IPS DF 4.7 (cell line): ENCODE results near the gene MED15.

Experiments
- DNase-seq: peaks from one replicate; pipeline ENCODE4 v3.0.0-alpha.2; 2013; ENCODE audit warnings: low spot score; ENCODE audit errors: extremely low read depth

The MED15 gene

DNA sequence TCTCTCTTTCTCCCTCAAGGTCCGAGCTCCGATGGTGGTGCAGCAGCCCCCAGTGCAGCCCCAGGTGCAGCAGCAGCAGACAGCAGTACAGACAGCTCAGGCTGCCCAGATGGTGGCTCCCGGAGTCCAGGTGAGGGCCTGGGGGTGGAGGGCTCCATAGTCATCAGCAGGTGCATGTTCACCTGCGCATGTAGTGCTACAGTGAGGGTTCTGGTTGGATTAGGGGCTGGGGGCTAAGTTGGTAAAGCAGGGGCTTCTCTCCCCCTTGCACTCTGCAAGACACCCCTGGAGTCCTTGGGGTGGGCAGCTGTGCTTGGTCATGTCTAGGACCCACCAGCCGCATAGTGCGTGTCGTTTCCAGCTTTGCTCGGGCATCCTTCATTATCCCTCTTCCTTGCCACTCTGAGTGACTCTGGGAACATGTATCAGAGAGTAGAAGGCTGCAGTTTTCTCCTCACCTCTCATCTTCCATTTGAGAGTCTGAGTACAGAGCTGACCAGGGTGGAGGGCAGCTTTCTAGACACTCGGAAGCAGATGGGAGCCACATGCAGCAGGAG lies 61.2 kb downstream of the MED15 start:
- no peak for DNase-seq

DNA sequence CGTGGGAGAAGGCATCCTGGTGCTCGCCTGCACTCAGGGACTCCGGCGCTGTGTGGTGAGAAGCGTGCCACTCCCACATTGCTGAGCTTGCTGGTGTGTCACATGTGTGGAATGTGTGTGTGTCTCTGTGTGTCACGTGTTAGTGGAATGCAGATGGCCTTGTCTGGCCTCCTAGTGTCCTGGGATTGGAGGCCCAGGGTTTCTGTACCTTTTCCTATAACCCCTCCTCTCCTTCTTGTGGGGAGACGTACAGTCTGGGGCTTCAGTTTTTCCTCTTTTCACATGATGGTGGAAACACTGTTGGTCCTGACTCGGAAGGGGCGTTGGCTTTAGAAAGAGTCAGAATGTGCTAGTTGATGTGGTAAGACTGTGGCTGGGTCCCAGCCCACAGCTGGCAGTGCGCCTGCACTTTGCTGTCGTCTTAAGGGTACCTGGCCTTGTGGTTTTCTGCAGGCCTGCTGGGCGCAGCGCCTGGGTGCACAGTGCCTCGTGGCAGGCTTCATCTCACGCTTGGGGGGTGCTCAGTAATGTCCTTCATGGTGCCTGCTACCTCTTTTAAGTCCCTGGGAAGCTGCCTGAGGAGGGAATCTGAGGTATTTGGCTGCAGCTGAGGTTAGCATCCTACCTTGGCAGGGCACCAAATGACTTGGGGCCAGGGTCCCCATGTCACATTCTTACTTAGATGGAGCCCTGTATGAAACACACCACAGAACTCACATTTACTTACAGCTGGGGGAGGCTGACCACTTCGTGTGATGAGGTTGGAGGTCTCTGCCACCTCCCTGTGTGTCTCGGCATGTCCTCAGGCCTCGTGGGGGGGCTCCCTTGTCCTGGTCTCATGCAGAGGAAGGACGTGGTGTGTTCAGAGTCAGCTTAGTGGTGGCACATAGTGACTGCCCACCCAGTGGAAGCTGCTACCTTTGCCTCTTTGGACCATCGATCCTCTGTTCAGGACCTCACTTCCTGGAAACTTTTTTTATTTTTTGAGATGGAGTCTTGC lies 61.9 kb downstream of the MED15 start:
- no peak for DNase-seq

DNA sequence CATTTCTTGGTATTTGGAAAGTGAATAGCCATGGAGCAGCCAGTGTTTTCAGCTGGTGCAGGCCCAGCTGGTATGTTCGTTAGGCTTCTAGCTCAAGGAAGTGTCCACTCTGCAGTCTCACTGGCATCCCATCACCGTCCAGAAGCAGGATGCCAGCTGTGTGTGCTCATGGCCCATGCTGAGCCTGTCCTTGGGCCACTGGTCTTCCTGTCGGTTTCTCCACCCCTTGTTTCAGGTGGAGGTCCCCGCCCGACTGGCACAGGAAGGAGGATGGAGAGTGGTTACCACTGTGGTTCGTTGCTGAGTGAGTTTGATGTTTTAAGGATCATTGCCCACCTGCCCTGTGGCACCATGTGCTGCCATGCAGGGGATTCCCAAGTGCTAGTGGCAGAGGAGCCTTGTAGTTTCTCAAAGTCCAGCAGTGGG lies 63.7 kb downstream of the MED15 start:
- no peak for DNase-seq

DNA sequence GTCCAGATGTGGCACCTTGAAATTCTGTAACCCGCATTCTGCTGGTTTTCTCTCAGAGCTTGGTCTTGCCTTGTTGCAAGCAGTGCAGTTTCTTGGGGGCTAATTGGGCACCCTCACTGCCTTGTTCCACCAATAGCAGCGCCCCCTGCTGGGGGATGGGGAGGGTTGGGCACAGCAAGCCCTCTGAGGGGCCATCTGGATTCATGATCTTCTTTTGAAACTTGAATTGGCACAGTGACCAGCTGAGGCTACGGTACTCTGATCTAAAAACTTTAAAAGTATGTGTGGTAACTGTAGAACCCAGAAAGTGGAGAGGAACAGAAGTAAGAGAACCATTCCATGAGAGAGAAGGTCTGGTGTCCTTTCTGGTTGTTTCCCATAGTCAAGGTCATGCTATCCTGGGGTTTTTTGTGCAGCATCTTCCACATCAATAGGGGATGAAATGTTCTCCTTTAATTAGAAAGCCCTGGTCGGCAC lies 64.2 kb downstream of the MED15 start:
- DNase-seq, result no peak

DNA sequence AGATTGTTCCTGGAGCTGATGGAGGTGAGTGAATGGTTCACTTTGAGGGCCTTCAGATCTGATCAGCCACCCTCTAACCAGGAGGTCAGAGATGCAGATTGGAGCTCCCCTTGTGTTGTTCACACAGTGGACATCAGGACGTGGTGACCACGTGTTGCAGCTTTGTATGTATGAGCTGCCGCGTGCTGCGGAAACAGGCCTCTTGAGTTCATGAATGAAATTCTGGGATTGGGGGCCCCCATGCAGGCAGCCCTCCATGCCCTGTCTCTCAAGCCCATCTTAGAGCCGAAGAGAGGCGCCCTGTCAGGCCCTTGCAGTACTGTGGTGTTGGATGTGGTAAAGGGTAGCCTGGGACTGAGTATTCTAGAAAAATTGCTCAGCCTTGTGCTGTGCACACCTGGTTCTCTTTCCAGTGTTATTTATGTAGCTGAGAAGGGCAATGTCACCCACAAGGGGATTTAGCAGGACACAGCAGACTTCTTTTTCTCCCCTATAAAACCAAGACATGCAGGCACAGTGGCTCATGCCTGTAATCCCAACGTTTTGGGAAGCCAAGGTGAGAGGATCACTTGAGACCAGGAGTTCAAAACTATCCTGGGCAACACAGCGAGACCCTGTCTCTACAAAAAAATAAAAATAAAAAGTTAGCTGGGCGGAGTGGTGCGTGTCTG lies 64.9 kb downstream of the MED15 start:
- no peak for DNase-seq

DNA sequence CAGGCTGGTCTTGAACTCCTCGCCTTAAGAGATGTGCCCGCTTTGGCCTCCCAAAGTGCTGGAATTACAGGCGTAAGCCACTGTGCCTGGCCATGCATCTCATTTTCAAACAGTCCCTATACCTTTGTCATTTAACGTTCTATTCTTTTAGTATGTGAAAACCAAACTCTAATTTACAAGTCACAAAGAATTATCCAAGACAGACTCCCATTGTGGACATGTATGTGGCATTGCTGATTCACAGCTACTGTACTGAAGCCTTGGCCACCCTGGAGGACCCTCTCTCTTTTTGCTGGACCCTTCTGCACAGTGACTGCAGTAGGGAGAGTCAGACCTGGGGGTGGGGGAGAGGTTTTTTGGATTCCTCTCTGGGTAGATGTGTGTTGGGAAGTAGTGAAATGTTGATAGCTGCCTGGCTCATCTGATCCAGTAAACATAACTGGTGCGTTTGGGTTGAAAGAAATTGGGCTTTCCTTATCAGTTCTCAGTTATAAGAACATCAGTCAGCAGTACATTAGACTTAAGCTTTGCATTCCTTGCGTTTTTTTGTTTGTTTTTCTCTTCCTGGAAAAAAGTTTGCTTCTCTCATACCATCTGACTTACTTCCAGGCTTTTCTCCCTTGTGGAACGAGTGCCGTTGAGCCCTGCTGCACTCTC lies 65.9 kb downstream of the MED15 start:
- DNase-seq, result no peak

DNA sequence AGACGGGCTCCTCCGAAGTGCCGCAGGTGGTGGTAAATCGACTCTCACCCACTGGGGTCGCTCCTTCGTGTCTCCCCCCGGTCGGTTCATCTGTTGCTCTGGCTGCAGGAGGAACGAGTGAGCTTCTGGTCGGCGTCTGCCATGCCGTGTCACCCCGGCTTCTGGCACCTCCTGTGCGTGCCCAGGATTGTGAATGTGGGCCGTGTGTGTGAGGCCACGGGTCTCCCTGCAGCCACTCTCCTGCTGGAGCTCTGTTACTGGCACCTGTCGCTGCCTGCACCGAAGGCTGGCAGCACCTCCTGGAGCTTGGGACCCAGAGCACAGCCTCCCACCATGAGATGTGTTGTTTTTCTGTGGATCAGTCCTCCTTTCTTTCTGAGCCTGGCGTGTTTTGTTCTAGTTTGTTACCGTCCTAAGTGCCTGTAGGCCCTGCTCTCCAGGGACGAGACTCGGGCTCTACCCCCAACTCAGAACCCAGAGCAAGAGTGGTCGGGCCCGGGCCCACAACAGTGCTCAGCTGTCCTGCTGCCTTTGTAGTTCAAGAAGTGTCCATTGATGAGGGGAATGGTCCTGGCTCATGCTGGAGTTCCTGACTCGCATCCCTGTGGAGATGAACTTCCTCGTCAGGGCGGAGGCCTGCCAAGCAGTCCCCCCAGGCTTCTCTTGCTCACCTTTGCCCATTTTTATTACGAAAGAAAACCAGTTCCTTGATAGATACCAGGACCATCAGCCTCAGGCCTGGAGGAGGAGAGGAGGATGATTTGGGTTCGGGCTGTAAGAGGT lies 66.6 kb downstream of the MED15 start:
- DNase-seq, result no peak

DNA sequence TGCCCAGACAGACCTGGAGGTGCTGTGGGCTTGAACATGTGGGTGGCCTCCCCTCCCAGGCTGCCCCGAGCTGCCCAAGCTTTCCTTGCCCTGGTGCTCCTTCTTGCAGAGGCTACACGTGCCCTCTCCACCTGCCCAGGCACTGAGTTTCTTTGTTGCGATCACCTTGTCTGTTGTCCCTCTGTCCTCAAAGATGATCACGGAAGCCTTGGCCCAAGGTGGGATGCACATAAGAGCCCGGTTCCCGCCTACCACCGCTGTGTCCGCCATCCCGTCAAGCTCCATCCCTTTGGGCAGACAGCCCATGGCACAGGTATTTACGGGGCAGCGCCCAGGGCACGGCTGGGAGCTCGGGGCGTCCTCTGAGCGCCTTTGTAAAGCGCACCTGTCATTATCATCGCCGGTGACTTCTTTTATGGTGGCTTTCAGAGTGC lies 67.5 kb downstream of the MED15 start:
- DNase-seq, result no peak

DNA sequence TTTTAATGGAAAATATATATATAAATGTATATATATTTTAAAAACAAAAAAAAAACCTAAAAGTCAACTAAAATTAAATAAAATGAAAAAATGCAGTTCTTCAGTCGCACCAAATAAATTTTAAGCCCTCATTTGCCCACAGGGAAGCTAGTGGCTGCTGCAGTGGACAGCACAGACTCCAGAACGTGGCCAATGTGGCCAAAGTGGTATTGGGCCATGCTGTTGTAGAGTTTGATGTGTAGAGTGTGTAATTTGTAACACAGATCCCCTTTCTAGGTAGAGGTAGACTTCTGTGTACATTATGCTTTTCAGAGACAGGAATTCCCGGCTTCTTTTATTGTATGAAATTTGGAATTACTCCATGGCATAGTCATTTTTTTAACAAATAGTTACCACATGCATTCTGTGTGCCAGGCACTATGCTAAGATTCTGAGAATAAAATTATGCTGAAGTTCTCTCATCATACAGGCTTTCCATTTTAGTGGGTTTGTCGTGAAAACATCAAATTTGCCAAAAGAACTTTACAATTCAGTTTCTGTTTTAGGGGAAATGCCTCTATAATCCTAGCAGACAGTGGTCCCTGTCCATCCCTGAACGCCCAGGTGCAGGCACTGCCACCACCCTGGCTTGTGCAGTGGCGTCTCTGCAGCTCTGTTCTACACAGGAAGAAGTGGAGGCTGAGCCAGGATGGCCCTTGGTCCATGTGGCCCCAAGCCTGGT lies 68.5 kb downstream of the MED15 start:
- no peak for DNase-seq

DNA sequence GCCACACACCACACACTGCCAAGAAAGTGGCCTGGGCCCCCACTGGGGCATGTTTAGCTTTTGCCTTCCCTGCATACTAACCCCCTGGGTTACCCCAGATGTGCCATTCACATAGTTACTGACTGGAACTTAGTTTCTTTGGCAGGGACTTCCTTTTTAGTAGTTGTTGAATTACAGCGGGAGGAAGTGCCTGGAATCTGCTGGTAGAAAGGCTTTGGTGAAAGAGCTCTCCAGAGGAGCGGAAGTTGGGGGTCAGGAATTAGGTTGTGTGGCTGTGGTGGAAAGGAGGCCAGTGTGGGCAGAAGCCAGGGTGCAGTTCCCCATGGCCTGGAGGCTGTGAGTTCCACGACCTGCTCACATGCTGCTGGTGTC lies 69.0 kb downstream of the MED15 start:
- no peak for DNase-seq

DNA sequence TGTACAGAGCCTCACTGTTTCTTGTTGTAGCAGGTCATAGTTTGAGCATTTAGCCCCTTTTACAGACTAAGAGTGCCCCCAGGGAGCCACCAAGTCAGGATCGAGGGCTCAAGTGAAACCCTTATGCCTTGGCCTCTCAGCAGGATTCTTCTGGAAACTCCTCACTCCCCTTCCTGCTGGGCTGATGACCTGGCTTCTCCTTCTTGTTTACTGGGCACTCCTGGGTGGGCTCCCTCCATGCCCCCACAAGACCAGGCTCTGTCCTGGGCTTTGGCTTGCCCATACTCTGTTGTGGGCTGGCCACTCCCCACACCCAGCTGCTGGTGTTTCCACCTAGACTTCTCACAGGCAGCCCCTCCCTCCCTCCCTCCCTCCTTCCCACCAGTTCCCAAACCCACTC lies 69.6 kb downstream of the MED15 start:
- DNase-seq, result no peak

DNA sequence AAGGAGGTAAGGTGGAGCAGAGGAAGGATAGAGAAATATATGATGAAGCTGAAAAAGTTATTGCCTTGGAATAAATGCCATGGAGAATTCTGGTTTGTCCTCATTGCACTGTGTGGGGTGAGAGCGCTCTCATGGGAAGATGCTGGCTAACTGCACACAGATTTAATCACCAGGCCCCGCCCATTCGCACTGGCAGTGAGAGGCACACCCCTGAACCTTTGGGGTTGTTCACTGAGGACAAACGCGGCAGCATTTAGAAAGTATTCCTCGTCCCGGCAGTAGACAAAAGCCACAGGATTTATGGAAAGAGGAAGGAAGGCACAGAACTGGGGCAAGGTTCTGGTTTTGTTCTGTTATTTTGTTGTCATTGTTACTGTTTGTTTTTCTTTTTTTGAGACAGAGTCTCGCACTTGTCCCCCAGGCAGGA lies 70.2 kb downstream of the MED15 start:
- DNase-seq, result no peak

DNA sequence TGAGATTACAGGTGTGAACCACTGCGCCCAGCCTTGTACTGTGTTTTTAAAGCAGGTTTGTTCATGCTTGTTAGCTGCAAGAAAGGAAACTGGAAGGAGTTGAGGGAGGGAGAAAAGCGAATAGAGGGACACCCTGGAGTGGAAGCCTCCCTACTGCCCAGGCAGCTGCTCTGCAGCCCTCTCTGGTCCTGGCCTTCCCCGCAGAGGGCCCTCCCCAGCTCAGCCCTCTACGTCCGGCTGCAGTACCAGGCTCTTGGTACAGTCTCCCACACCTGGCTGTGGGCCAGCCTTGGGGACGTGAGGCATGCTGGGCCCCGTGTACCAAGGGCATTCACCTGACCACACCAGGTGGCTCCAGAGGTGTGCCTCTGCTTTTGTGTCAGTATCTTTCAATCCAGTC lies 70.8 kb downstream of the MED15 start:
- DNase-seq, result no peak

DNA sequence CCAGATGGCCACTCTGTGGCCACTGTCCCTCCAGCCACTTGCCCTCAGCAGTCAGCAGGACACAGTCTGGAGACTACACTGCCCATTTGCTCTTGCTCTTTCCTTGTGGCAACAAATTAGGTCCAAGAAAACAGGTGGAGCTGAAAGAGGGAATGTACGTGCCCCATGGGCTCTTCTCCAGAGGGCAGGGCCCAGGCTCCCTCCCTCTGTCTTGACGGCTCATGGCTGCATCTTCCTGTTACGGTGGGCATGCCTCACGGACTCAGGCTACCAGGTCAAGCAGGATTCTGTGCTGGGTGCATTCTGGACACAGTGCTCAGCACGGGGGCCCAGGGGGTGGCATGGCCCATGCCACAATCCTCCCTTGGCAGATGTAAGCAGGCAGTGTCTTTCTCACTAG lies 71.3 kb downstream of the MED15 start:
- DNase-seq, result no peak

DNA sequence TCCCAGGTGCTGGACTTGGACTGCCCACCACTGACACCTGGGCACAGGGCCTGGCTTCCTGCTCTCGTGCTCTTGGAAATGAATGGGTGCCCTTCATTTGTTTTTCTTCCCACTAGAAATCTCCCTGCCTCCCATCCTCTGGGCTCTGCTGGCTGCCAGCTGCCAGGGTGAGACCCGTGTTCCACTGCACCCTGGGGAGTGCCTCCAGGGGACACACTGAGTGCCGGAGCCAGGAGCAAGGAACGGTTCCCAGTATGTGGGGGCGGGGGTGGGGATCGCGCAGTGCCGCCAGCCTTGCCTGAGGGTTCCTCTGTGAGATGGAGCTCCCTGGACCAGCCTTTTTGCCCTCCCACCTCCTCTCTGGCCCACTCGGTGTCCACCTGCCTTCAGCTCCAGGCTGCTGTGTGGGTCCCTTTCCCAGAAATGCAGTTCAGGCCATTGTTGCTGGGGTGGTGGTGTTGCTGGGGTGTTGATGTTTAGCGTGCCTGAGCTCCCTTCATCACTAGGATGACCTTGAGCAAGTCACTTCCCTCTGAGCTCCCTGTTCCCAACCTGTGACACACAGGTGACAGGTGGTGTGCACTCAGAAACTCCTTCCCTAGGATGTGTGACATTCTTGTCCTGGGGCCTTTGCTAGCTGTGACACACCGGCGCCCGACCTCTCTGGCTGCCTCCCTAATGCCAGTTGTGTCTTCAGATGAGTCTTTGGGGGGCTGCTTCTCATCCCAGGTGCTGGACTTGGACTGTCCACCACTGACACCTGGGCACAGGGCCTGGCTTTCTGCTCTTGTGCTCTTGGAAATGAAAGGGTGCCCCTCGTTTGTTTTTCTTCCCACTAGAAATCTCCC lies 72.1 kb downstream of the MED15 start:
- DNase-seq, result no peak

DNA sequence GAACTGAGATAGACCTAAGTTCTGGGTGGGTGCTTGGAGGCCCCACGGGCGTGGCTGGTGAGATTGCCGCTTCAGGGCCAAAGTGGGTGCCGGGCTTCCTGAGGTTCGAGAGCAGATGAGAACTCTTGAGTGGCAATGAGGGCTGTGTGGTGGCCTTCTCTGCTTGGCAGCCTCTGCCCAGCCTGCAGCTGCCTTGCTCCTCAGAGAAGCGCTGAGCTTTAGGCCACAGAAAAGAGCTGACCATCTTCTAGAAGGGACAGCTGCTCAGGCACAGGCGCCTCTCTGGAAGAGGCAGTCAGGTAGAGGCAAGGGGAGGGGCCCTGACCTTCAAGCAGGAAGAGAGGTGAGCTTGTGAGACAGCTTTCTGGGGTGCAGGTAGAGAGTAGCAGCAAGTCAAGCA lies 72.8 kb downstream of the MED15 start:
- DNase-seq, result no peak

DNA sequence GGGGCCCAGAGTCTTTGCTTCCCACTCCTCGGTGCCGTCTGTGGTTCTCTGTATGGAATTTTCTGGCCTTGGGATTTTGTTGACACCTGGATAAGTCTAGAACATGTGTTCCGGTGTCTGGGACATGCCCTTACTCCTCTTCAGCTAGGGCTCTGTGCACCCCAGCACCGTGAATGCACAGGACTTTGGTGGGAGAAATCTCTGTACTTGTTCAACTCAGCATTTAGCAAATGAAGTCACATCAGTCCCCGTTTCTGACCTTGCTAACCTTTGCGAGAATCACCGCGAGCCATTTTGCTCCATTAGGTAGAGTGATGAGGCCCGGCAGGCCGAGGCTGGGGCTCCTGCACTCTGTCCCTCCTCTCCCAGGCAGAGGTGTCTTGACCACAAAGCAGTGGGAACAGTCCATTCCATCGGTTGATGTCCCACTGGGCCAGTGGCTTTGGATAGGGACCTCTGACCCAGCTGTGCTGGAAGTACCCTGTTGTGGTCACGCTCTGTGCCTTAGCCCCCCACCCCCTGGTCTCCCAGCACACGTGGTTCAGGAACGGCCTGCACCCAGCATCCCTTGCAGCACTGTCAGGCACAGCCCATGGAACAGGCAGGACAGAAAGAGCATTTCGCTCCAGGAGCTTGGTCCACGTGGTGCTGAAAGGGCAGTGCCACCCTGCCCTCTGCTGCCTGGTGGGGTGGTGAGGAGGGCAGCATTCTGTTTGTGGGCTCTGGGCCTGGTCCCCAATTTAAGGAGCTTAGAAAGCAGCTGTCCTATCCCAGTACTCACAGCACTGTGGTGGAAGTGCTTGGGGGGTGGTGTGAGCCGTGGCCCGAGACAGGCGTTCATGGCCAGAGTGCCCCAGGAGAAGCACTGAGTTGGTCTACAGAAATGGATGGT lies 73.4 kb downstream of the MED15 start:
- DNase-seq, result no peak

DNA sequence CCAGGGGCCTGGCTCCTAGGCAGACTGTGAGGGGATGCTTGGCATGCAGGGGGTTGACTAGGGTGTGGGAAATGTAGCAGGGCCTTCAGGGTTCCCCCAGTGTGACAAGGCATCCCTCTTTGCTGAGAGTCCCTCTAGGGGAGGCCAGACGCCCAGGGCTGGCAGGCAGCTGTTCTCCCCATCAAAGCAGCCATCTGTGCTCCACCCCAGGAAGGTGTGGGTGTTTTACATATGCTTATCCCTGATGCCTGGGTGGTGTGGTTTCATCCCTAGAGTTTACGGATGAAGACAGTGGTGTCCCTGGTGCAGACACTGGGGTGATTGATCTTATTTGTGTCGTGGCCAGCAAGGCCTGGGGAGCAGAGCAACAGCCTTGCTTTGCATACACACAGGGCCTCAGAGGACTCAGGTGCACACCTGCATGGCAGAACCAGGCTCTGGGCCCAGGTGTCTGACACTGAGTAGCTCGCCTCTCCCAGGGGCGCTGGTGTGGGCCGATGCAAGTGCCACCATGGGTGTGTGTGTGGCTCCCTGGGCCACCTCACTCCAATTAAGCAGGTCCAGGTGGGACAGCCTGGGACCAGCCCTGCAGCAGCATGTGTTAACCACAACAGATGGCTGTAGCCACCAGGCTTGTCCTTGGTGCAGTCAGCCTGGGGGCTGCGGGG lies 74.2 kb downstream of the MED15 start:
- no peak for DNase-seq
